Measurements from ENCODE around the gene CENPS. TPM values are rescaled to one million over a fixed set of nuclear protein-coding genes. Genes with fewer than 3 reads are reported as not detected.
"Not testable (repeated sequence)": the region's sequence is repeated elsewhere in the genome, so short reads cannot be mapped to it uniquely, and the experiment has no call there.

CENPS gene
- polyA plus RNA-seq, 1 experiment: 9.6 TPM

- no peak for DNase-seq (ENCODE audit: low read depth)
- ChIA-PET CTCF (interaction anchor here (1.9 kb wide), 1 partner anchor 24 kb away, joined by 10 read pairs; no protein-coding TSS in a partner anchor), POLR2A (no interaction called here)
- Histone ChIP-seq H3K4me3 (ENCODE audit: low read depth, low read length) (no peak overlapping the region), H3K36me3 (ENCODE audit: control insufficient read depth, insufficient read depth, low read length) (peaks cover 8% of the 10 kb centered on the region; the same call in 1 of the 2 replicates), H3K27me3 (ENCODE audit: control insufficient read depth, insufficient read depth, low read length) (no peaks in the 10 kb centered on the region)
- TF ChIP-seq CTCF (IDR thresholded peaks at IDR 0.05; ENCODE audit: insufficient read depth, low read depth, low read length): no peak
These were observed 29.0 kb upstream of the CENPS start for GRCh38 chr1:10401281-10401680.

GRCh38 chr1:10402729-10403274 is 27.4 kb upstream of the CENPS start:
- no peak for DNase-seq (ENCODE audit: low read depth)
- ChIA-PET POLR2A (no interaction called here), CTCF (no interaction called here)

GRCh38 chr1:10407201-10407600 is 23.0 kb upstream of the CENPS start:
- POLR2A ChIA-PET: no interaction called here
- TF ChIP-seq CTCF (IDR thresholded peaks at IDR 0.05; ENCODE audit: insufficient read depth, low read depth, low read length): no peak
- DNase-seq (ENCODE audit: low read depth): no peak
- Histone ChIP-seq H3K36me3 (ENCODE audit: control insufficient read depth, insufficient read depth, low read length) (peaks cover 30% of the 10 kb centered on the region), H3K4me3 (ENCODE audit: low read depth, low read length) (no peak overlapping the region), H3K27me3 (ENCODE audit: control insufficient read depth, insufficient read depth, low read length) (no peaks in the 10 kb centered on the region)
- CTCF ChIA-PET: interaction anchor here (0.7 to 1.1 kb wide), 2 partner anchors 8 to 461 kb away, joined by 3 read pairs; no protein-coding TSS in a partner anchor

More at GRCh38 chr1:10402729-10403274, 27.4 kb upstream of the CENPS start:
- H3K27me3 ChIP-seq (ENCODE audit: control insufficient read depth, insufficient read depth, low read length): no peaks in the 10 kb centered on the region
- TF ChIP-seq CTCF (IDR thresholded peaks at IDR 0.05; ENCODE audit: insufficient read depth, low read depth, low read length): no peak
- peaks cover 14% of the 10 kb centered on the region for H3K36me3 ChIP-seq (ENCODE audit: control insufficient read depth, insufficient read depth, low read length)
- no peak overlapping the region for H3K4me3 ChIP-seq (ENCODE audit: low read depth, low read length)

GRCh38 chr1:10415211-10415930 is 14.9 kb upstream of the CENPS start:
- DNase-seq (ENCODE audit: low read depth): no peak
- peaks cover 20% of the 10 kb centered on the region for H3K36me3 ChIP-seq (ENCODE audit: control insufficient read depth, insufficient read depth, low read length)
- no peak overlapping the region for H3K4me3 ChIP-seq (ENCODE audit: low read depth, low read length)
- TF ChIP-seq CTCF (IDR thresholded peaks at IDR 0.05; ENCODE audit: insufficient read depth, low read depth, low read length): no peak
- no peaks in the 10 kb centered on the region for H3K27me3 ChIP-seq (ENCODE audit: control insufficient read depth, insufficient read depth, low read length)
- CTCF ChIA-PET: interaction anchor here (0.9 to 1.8 kb wide), 5 partner anchors 8 to 42 kb away, joined by 3 to 6 read pairs (median 5); partner anchors contain the start of genes CENPS and PGD
- POLR2A ChIA-PET: no interaction called here

GRCh38 chr1:10415967-10416366 is 14.3 kb upstream of the CENPS start:
- POLR2A ChIA-PET; DNase-seq (ENCODE audit: low read depth); H3K27me3 ChIP-seq (ENCODE audit: control insufficient read depth, insufficient read depth, low read length); H3K4me3 ChIP-seq (ENCODE audit: low read depth, low read length): not testable (repeated sequence)
- CTCF ChIA-PET: interaction anchor here (1.2 to 1.8 kb wide), 4 partner anchors 14 to 42 kb away, joined by 4 to 6 read pairs (median 5); partner anchors contain the start of genes CENPS and PGD
- H3K36me3 ChIP-seq (ENCODE audit: control insufficient read depth, insufficient read depth, low read length): peaks cover 20% of the 10 kb centered on the region

GRCh38 chr1:10418741-10419140 is 11.5 kb upstream of the CENPS start:
- CTCF ChIA-PET; POLR2A ChIA-PET; H3K4me3 ChIP-seq (ENCODE audit: low read depth, low read length); H3K27me3 ChIP-seq (ENCODE audit: control insufficient read depth, insufficient read depth, low read length); DNase-seq (ENCODE audit: low read depth): not testable (repeated sequence)
- peaks cover 14% of the 10 kb centered on the region for H3K36me3 ChIP-seq (ENCODE audit: control insufficient read depth, insufficient read depth, low read length)
